Measurements from ENCODE around the gene STXBP6.

The STXBP6 gene

DNA sequence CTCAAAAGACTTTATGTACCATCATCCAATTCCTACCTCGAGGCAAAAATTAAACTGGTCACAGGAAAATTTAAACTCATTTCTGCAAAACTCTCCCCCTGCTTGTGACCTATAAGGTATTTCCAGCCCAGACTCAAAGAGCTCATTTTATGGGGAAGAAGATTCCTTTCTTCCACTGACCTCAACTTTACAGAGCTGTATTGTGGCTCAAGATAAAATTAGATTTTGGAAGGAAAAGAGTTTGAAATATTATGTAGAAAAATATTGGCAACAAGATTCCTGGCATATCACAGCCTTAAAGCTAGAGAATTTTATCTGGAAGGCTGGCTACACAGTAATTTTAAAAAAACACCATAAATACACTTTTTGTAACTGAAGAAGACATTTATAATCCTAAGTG lies 91.7 kb downstream of the STXBP6 start:
- no peaks in the 10 kb centered on the region for H3K9me3 ChIP-seq (ENCODE audit: control insufficient read depth, insufficient read depth, low read depth, low read length)
- no peak overlapping the region for H3K27ac ChIP-seq (ENCODE audit: extremely low read depth, low read depth, low read length)
- ChIA-PET CTCF (interaction anchor here (0.5 to 0.6 kb wide), 2 partner anchors 58 to 2000 kb away, joined by 3 to 4 read pairs; no protein-coding TSS in a partner anchor), POLR2A (no interaction called here)
- no peaks in the 10 kb centered on the region for H3K36me3 ChIP-seq (ENCODE audit: control insufficient read depth in 2 of 2, insufficient read depth in 1 of 2, low read length in 2 of 2)
- no peak for TF ChIP-seq ZNF354C (tag by site-specific recombination; IDR thresholded peaks at IDR 0.05; ENCODE audit: borderline replicate concordance, low read depth)
- TF ChIP-seq ZNF837 (tag by site-specific recombination; IDR thresholded peaks at IDR 0.05) = no peak
- TF ChIP-seq, protein P1, sequence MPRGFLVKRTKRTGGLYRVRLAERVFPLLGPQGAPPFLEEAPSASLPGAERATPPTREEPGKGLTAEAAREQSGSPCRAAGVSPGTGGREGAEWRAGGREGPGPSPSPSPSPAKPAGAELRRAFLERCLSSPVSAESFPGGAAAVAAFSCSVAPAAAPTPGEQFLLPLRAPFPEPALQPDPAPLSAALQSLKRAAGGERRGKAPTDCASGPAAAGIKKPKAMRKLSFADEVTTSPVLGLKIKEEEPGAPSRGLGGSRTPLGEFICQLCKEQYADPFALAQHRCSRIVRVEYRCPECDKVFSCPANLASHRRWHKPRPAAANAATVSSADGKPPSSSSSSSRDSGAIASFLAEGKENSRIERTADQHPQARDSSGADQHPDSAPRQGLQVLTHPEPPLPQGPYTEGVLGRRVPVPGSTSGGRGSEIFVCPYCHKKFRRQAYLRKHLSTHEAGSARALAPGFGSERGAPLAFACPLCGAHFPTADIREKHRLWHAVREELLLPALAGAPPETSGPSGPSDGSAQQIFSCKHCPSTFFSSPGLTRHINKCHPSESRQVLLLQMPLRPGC (tag by site-specific recombination; IDR thresholded peaks at IDR 0.05) = no peak
- TF ChIP-seq YY1 (tag by site-specific recombination; IDR thresholded peaks at IDR 0.05) = no peak
- TF ChIP-seq, protein P2, sequence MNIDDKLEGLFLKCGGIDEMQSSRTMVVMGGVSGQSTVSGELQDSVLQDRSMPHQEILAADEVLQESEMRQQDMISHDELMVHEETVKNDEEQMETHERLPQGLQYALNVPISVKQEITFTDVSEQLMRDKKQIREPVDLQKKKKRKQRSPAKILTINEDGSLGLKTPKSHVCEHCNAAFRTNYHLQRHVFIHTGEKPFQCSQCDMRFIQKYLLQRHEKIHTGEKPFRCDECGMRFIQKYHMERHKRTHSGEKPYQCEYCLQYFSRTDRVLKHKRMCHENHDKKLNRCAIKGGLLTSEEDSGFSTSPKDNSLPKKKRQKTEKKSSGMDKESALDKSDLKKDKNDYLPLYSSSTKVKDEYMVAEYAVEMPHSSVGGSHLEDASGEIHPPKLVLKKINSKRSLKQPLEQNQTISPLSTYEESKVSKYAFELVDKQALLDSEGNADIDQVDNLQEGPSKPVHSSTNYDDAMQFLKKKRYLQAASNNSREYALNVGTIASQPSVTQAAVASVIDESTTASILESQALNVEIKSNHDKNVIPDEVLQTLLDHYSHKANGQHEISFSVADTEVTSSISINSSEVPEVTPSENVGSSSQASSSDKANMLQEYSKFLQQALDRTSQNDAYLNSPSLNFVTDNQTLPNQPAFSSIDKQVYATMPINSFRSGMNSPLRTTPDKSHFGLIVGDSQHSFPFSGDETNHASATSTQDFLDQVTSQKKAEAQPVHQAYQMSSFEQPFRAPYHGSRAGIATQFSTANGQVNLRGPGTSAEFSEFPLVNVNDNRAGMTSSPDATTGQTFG (tag by site-specific recombination; IDR thresholded peaks at IDR 0.05; ENCODE audit: borderline replicate concordance) = no peak
- TF ChIP-seq ZNF175 (tag by site-specific recombination; IDR thresholded peaks at IDR 0.05) = no peak
- no peak for TF ChIP-seq ZNF654 (tag by site-specific recombination; IDR thresholded peaks at IDR 0.05; ENCODE audit: low read depth)
- no peak for TF ChIP-seq ZNF777 (tag by site-specific recombination; IDR thresholded peaks at IDR 0.05; ENCODE audit: borderline replicate concordance)
- no peak for TF ChIP-seq ZNF843 (tag by site-specific recombination; IDR thresholded peaks at IDR 0.05)
- no peak for TF ChIP-seq ZFHX2 (tag by site-specific recombination; conservative IDR thresholded peaks at IDR 0.05)
- TF ChIP-seq ZNF10 (tag by site-specific recombination; IDR thresholded peaks at IDR 0.05) = no peak
- H3K4me3 ChIP-seq (ENCODE audit: low read depth, low read length) = no peak overlapping the region
- H3K4me1 ChIP-seq (ENCODE audit: control insufficient read depth, insufficient read depth, low read length) = peaks cover 12% of the 10 kb centered on the region

DNA sequence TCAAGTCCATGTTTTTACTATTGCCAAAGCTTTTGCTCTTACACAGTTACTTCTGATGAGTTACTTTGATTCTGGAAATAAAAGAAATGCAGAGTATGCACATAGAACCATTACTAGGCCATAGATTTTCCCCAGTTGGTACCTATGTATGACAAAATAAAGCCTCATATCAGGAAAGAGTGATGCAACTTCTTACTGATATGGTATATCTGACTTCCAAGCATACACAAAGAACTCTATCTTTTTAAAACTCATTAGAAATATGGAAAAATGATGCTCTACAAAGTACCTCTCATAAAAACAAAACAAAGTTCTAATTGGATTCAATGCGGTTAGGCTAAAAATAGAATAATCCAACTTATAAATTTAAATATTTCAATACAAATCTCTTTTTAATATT lies 92.1 kb downstream of the STXBP6 start:
- Histone ChIP-seq H3K4me3 (ENCODE audit: low read depth, low read length) (no peak overlapping the region), H3K27ac (ENCODE audit: extremely low read depth, low read depth, low read length) (no peak overlapping the region), H3K9me3 (ENCODE audit: control insufficient read depth, insufficient read depth, low read depth, low read length) (no peaks in the 10 kb centered on the region), H3K36me3 (ENCODE audit: control insufficient read depth in 2 of 2, insufficient read depth in 1 of 2, low read length in 2 of 2) (no peaks in the 10 kb centered on the region), H3K4me1 (ENCODE audit: control insufficient read depth, insufficient read depth, low read length) (peaks cover 12% of the 10 kb centered on the region)
- ChIA-PET POLR2A (no interaction called here), CTCF (interaction anchor here (0.5 kb wide), 1 partner anchor 1999 kb away, joined by 4 read pairs; no protein-coding TSS in a partner anchor)
- TF ChIP-seq, protein P3, sequence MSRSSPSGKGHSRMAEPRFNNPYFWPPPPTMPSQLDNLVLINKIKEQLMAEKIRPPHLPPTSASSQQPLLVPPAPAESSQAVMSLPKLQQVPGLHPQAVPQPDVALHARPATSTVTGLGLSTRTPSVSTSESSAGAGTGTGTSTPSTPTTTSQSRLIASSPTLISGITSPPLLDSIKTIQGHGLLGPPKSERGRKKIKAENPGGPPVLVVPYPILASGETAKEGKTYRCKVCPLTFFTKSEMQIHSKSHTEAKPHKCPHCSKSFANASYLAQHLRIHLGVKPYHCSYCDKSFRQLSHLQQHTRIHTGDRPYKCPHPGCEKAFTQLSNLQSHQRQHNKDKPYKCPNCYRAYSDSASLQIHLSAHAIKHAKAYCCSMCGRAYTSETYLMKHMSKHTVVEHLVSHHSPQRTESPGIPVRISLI (tag by site-specific recombination; IDR thresholded peaks at IDR 0.05) = no peak
- TF ChIP-seq ZNF214 (tag by site-specific recombination; IDR thresholded peaks at IDR 0.05; ENCODE audit: borderline replicate concordance) (no peak), ZNF157 (tag by site-specific recombination; IDR thresholded peaks at IDR 0.05) (no peak), ZNF239 (tag by site-specific recombination; IDR thresholded peaks at IDR 0.05) (no peak), ZFP41 (tag by site-specific recombination; IDR thresholded peaks at IDR 0.05; ENCODE audit: borderline replicate concordance) (no peak), ZNF175 (tag by site-specific recombination; IDR thresholded peaks at IDR 0.05) (no peak)
- TF ChIP-seq, protein P4, sequence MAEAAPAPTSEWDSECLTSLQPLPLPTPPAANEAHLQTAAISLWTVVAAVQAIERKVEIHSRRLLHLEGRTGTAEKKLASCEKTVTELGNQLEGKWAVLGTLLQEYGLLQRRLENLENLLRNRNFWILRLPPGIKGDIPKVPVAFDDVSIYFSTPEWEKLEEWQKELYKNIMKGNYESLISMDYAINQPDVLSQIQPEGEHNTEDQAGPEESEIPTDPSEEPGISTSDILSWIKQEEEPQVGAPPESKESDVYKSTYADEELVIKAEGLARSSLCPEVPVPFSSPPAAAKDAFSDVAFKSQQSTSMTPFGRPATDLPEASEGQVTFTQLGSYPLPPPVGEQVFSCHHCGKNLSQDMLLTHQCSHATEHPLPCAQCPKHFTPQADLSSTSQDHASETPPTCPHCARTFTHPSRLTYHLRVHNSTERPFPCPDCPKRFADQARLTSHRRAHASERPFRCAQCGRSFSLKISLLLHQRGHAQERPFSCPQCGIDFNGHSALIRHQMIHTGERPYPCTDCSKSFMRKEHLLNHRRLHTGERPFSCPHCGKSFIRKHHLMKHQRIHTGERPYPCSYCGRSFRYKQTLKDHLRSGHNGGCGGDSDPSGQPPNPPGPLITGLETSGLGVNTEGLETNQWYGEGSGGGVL (tag by site-specific recombination; IDR thresholded peaks at IDR 0.05) = no peak

Data from HEK293 (cell line).